Gastroesophageal sphincter (tissue), 3 donors: ENCODE results near the gene COL4A5.

ENCODE experiments used
- EP300 ChIP-seq: sonication (generic); formaldehyde crosslinking; IDR thresholded peaks from one replicate; pipeline ENCODE4 v1.6.1; 2017; ENCODE audit warnings: antibody characterized with exemption, mild to moderate bottlenecking
- POLR2A ChIP-seq, 2 donors: fragments of 450-650 bp; IDR thresholded peaks; one replicate each; pipeline ENCODE4 v1.6.1; 2017; ENCODE audit warnings: antibody characterized with exemption in 2 of 2, mild to moderate bottlenecking in 2 of 2, moderate library complexity in 1 of 2
- TF ChIP-seq, protein P1 (sequence below), 4 experiments: fragments of 200-600 bp in 2 of 4; fragments of 450-650 bp in 2 of 4; sonication (generic) in 1 of 4; IDR thresholded peaks; one replicate each; pipeline ENCODE4 v1.5.1; 2017 to 2019; ENCODE audit warnings: antibody characterized with exemption in 4 of 4, mild to moderate bottlenecking in 2 of 4, moderate library complexity in 2 of 4

DNA sequence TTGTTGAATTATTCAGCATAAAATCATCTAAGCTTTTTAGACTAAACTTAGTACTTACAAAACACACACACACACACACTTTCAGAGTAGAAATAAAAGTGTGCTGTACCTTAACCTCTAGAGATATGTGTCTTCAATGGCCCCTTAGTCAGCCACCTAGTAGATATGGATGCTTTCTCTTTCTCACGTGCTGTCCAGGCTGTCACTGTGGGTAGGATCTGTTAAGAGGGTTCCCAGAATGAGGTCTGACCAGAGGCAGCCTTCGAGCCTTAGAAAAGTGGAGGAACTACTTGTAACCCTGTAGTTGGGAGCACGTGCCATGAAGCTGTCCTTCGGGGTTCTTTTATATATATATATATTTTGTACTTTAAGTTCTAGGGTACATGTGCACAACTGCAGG, 117.9 kb downstream of the COL4A5 start:
- TF ChIP-seq, protein P1, sequence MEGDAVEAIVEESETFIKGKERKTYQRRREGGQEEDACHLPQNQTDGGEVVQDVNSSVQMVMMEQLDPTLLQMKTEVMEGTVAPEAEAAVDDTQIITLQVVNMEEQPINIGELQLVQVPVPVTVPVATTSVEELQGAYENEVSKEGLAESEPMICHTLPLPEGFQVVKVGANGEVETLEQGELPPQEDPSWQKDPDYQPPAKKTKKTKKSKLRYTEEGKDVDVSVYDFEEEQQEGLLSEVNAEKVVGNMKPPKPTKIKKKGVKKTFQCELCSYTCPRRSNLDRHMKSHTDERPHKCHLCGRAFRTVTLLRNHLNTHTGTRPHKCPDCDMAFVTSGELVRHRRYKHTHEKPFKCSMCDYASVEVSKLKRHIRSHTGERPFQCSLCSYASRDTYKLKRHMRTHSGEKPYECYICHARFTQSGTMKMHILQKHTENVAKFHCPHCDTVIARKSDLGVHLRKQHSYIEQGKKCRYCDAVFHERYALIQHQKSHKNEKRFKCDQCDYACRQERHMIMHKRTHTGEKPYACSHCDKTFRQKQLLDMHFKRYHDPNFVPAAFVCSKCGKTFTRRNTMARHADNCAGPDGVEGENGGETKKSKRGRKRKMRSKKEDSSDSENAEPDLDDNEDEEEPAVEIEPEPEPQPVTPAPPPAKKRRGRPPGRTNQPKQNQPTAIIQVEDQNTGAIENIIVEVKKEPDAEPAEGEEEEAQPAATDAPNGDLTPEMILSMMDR (IDR thresholded peaks at IDR 0.05), result no peak
- TF ChIP-seq EP300 (no peak), POLR2A (IDR thresholded peaks at IDR 0.05) (no peak)
